ENCODE results near the gene BCAS3.

- TF ChIP-seq POLR2A (IDR thresholded peaks at IDR 0.05; ENCODE audit: low read length) (no peak), GATA1 (IDR thresholded peaks at IDR 0.05; ENCODE audit: low read depth, low read length) (no peak)
Observed at GRCh38 chr17:61122326-61122913, 444.8 kb downstream of the BCAS3 start.

Data from erythroblast (primary cell).